DND-41 (cell line): ENCODE measurements around the gene SLC24A3.

Experiments
- ATAC-seq: fragments of 200-7000 bp; cut with Tn5 transposase; 3 replicates; pipeline ENCODE4 v1.9.1; 2021; ENCODE audit warnings: low read depth; ENCODE audit not compliant: insufficient read depth
- DNase-seq: peaks from one replicate; pipeline ENCODE4 v3.0.0-alpha.2; 2020
- H2AFZ ChIP-seq: 2 replicates; pipeline ENCODE4 v1.6.0; 2012; ENCODE audit warnings: low read depth, low read length
- H3K27ac ChIP-seq: 2 replicates; pipeline ENCODE4 v1.5.1; 2012; ENCODE audit warnings: low read length, inconsistent platforms
- H3K27me3 ChIP-seq: fragments of 200-600 bp; sonication (generic); 2 replicates; pipeline ENCODE4 v1.6.0; 2012; ENCODE audit warnings: low read length, mild to moderate bottlenecking, inconsistent platforms; ENCODE audit not compliant: insufficient read depth, poor library complexity
- H3K36me3 ChIP-seq: 2 replicates; pipeline ENCODE4 v1.5.1; 2012; ENCODE audit warnings: low read length, inconsistent platforms; ENCODE audit not compliant: insufficient read depth
- H3K4me1 ChIP-seq: 2 replicates; pipeline ENCODE4 v1.5.1; 2012; ENCODE audit warnings: mild to moderate bottlenecking, low read length; ENCODE audit not compliant: insufficient read depth
- H3K4me2 ChIP-seq: 2 replicates; pipeline ENCODE4 v1.6.0; 2012; ENCODE audit warnings: mild to moderate bottlenecking, moderate library complexity, low read length, inconsistent platforms; ENCODE audit not compliant: insufficient read depth
- H3K4me3 ChIP-seq, 2 experiments: fragments of 200-600 bp in 1 of 2; shearing (Covaris generic) in 1 of 2; 2 replicates each; pipeline ENCODE4 v1.5.1; 2012 to 2016; ENCODE audit warnings: inconsistent platforms in 2 of 2, low read length in 2 of 2, mild to moderate bottlenecking in 2 of 2, low read depth in 1 of 2, moderate library complexity in 1 of 2
- H3K79me2 ChIP-seq: 2 replicates; pipeline ENCODE4 v1.6.0; 2012; ENCODE audit warnings: low read length, inconsistent platforms; ENCODE audit not compliant: insufficient read depth
- H3K9ac ChIP-seq: 2 replicates; pipeline ENCODE4 v1.6.0; 2012; ENCODE audit warnings: low read depth, mild to moderate bottlenecking, inconsistent platforms, low read length, moderate library complexity
- H3K9me3 ChIP-seq: 2 replicates; pipeline ENCODE4 v1.5.1; 2012; ENCODE audit warnings: low read length, moderate library complexity, mild to moderate bottlenecking, inconsistent platforms; ENCODE audit not compliant: insufficient read depth, severe bottlenecking
- H4K20me1 ChIP-seq: 2 replicates; pipeline ENCODE4 v1.6.0; 2012; ENCODE audit warnings: low read length; ENCODE audit not compliant: insufficient read depth
- EZH2 ChIP-seq: IDR thresholded peaks from 3 replicates; pipeline ENCODE4 v1.6.1; 2012; ENCODE audit warnings: borderline replicate concordance, low read depth, mild to moderate bottlenecking, moderate library complexity, low read length, inconsistent platforms; ENCODE audit not compliant: severe bottlenecking
- TF ChIP-seq, protein P1 (sequence below): IDR thresholded peaks from 2 replicates; pipeline ENCODE4 v1.5.1; 2012; ENCODE audit warnings: borderline replicate concordance, low read length, moderate library complexity, mild to moderate bottlenecking; ENCODE audit not compliant: poor library complexity, severe bottlenecking; ENCODE audit errors: extremely low read depth

The SLC24A3 gene

GRCh38 chr20:19473922-19474286 is 261.5 kb downstream of the SLC24A3 start:
- no peak for TF ChIP-seq EZH2
- TF ChIP-seq, protein P1, sequence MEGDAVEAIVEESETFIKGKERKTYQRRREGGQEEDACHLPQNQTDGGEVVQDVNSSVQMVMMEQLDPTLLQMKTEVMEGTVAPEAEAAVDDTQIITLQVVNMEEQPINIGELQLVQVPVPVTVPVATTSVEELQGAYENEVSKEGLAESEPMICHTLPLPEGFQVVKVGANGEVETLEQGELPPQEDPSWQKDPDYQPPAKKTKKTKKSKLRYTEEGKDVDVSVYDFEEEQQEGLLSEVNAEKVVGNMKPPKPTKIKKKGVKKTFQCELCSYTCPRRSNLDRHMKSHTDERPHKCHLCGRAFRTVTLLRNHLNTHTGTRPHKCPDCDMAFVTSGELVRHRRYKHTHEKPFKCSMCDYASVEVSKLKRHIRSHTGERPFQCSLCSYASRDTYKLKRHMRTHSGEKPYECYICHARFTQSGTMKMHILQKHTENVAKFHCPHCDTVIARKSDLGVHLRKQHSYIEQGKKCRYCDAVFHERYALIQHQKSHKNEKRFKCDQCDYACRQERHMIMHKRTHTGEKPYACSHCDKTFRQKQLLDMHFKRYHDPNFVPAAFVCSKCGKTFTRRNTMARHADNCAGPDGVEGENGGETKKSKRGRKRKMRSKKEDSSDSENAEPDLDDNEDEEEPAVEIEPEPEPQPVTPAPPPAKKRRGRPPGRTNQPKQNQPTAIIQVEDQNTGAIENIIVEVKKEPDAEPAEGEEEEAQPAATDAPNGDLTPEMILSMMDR = no peak
- DNase-seq (no peak), ATAC-seq (no peak)
- H2AFZ ChIP-seq = no peak overlapping the region
- H3K36me3 ChIP-seq = no peaks in the 10 kb centered on the region
- no peak overlapping the region for H3K4me2 ChIP-seq
- H3K9ac ChIP-seq = no peak overlapping the region
- no peaks in the 10 kb centered on the region for H4K20me1 ChIP-seq
- H3K27ac ChIP-seq = no peak overlapping the region
- peaks cover 3% of the 10 kb centered on the region for H3K9me3 ChIP-seq
- H3K79me2 ChIP-seq = no peaks in the 10 kb centered on the region
- H3K4me3 ChIP-seq = no peak overlapping the region
- no peaks in the 10 kb centered on the region for H3K27me3 ChIP-seq
- H3K4me1 ChIP-seq = no peaks in the 10 kb centered on the region

DNA sequence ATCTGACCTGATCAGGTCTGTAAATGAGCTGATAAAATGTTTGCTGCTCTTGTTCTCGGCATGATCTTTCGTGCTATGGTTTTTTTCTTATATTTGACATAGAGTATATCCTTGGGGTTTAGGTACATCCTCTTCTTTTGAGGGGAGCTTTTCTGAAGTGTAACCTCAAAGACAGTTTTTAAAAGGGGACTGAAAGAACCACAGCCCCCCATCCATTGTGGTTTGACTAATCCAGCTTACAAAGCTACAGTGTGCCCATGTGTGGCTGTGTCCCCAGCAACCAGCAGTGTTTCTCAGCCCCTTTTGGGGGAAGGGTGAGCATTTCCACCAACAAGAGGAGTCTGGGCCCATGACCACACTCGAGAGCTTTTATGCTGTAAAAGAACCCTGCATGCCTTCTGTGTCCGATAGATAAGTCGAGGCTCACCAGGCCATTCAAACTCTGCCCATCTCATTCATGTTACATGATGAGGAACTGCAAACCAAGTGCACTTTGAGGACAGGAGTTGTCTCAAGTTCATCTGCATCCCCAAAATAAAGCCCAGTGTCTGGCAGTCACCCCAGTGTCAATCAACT is 266.0 kb downstream of the SLC24A3 start:
- no peak overlapping the region for H3K4me2 ChIP-seq

DNA sequence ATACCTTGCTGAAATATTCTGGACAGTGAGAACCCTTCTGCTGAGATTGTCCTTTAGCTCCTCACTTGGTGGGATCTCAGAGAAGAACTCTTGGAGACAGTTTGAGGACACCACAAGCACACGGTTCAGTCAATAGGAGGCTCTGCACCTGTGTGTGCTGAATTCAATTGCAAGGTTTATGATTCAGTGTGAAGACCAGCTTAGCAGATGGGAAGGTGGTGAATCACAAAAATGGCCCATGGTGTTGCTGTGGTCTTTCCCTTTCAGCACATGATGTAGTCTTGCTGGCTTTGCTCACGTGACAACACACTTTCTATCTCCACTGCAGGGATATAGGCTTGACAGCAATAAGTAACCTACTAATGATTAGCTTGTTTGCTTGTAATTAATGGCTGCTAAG is 270.3 kb downstream of the SLC24A3 start:
- no peak for TF ChIP-seq EZH2
- TF ChIP-seq, protein P1 = no peak
- ATAC-seq = no peak

More for the DNA sequence above, 266.0 kb downstream of the SLC24A3 start:
- no peak overlapping the region for H3K27ac ChIP-seq
- TF ChIP-seq, protein P1 = no peak
- TF ChIP-seq EZH2 = no peak
- no peak overlapping the region for H3K9ac ChIP-seq
- no peaks in the 10 kb centered on the region for H4K20me1 ChIP-seq
- no peak overlapping the region for H2AFZ ChIP-seq
- peak; percentile 47; the same call in 2 of the 3 replicates for ATAC-seq
- no peak overlapping the region for H3K4me3 ChIP-seq
- no peaks in the 10 kb centered on the region for H3K27me3 ChIP-seq
- H3K4me1 ChIP-seq = no peaks in the 10 kb centered on the region
- no peaks in the 10 kb centered on the region for H3K36me3 ChIP-seq
- no peaks in the 10 kb centered on the region for H3K79me2 ChIP-seq
- DNase-seq = peak; percentile 12
- no peaks in the 10 kb centered on the region for H3K9me3 ChIP-seq

More for the DNA sequence above, 270.3 kb downstream of the SLC24A3 start:
- Histone ChIP-seq H3K9me3 (no peaks in the 10 kb centered on the region), H3K4me2 (no peak overlapping the region), H4K20me1 (no peaks in the 10 kb centered on the region), H3K4me1 (no peaks in the 10 kb centered on the region), H3K27me3 (no peaks in the 10 kb centered on the region), H3K4me3 (no peak overlapping the region), H3K79me2 (no peaks in the 10 kb centered on the region), H3K9ac (no peak overlapping the region), H3K27ac (no peak overlapping the region), H2AFZ (no peak overlapping the region), H3K36me3 (no peaks in the 10 kb centered on the region)
- no peak for DNase-seq
